A549 (cell line): ENCODE results near the gene HDHD5. TPM values are rescaled to one million over a fixed set of nuclear protein-coding genes. Genes with fewer than 3 reads are reported as not detected.

Experiments used
- ATAC-seq, 2 experiments: fragments of 200-7000 bp in 1 of 2; fragments of >200 bp in 1 of 2; cut with Nextera tagmentation in 1 of 2; cut with Tn5 transposase in 1 of 2; 3 replicates each; pipeline versions ENCODE4 v1.8.0 to v1.9.1; 2018 to 2020; ENCODE audit warnings: mild to moderate bottlenecking in 1 of 2, moderate library complexity in 1 of 2
- CTCF ChIA-PET: fragments of 300-600 bp; sonication (Branson Sonifier 250); formaldehyde crosslinking; extraction: SDS; loops from one replicate; lab custom pipeline; 2021; ENCODE audit warnings: antibody characterized with exemption, inconsistent platforms; lab: Yijun Ruan, JAX
- POLR2A ChIA-PET: fragments of 350-600 bp; formaldehyde crosslinking; extraction: SDS; loops from one replicate; lab custom pipeline; 2021; ENCODE audit warnings: antibody characterized with exemption, inconsistent platforms; lab: Yijun Ruan, JAX
- DNase-seq, 2 experiments: peaks; one replicate each; pipeline versions ENCODE4 v3.0.0 to v3.0.0-alpha.2; 2011 to 2016; ENCODE audit warnings: low read depth in 1 of 2, low spot score in 1 of 2
- FAIRE-seq: peaks from 2 replicates; lab custom pipeline; 2011; peaks lifted over from hg19 to GRCh38; lab: Jason Lieb, UNC
- H3K27ac ChIP-seq, 2 experiments: fragments of >200 bp; sonication (Bioruptor Twin); formaldehyde crosslinking; 3 replicates each; pipeline ENCODE4 v1.5.1; 2016 to 2017
- H3K4me1 ChIP-seq: fragments of >200 bp; sonication (Bioruptor Twin); formaldehyde crosslinking; 3 replicates; pipeline ENCODE4 v1.6.1; 2016
- H3K4me2 ChIP-seq: fragments of >200 bp; sonication (Bioruptor Twin); formaldehyde crosslinking; 3 replicates; pipeline ENCODE4 v1.6.1; 2016
- H3K4me3 ChIP-seq: fragments of >200 bp; sonication (Bioruptor Twin); formaldehyde crosslinking; 3 replicates; pipeline ENCODE4 v1.5.1; 2016
- H3K9me3 ChIP-seq: fragments of >200 bp; sonication (Bioruptor Twin); formaldehyde crosslinking; 3 replicates; pipeline ENCODE4 v1.6.1; 2016
- ATOH8 ChIP-seq: fragments of 250-450 bp; sonication (Bioruptor Pico); IDR thresholded peaks from 2 replicates; pipeline ENCODE4 v1.5.0; 2020; ENCODE audit warnings: low read depth, mild to moderate bottlenecking, moderate library complexity
- BCL3 ChIP-seq: fragments of >200 bp; sonication (Bioruptor Twin); formaldehyde crosslinking; IDR thresholded peaks from 3 replicates; pipeline ENCODE4 v1.6.1; 2016
- CBX2 ChIP-seq: fragments of 200-600 bp; sonication (generic); IDR thresholded peaks from 2 replicates; pipeline ENCODE4 v1.6.1; 2016; ENCODE audit warnings: low read depth, mild to moderate bottlenecking, borderline replicate concordance
- CEBPB ChIP-seq, 2 experiments: fragments of >200 bp in 1 of 2; sonication (Bioruptor Twin) in 1 of 2; formaldehyde crosslinking in 1 of 2; IDR thresholded peaks; 2 replicates each; pipeline ENCODE4 v1.6.1; 2012 to 2016
- E2F6 ChIP-seq: IDR thresholded peaks from 2 replicates; pipeline ENCODE4 v1.6.1; 2012; ENCODE audit warnings: low read depth, borderline replicate concordance
- ELK1 ChIP-seq: fragments of 150-350 bp; IDR thresholded peaks from 2 replicates; pipeline ENCODE4 v1.6.1; 2014; ENCODE audit warnings: low read depth, mild to moderate bottlenecking, low read length
- ESRRA ChIP-seq: fragments of 150-350 bp; IDR thresholded peaks from 2 replicates; pipeline ENCODE4 v1.6.1; 2014; ENCODE audit warnings: mild to moderate bottlenecking, low read length, borderline replicate concordance
- FOSB ChIP-seq: fragments of 250-450 bp; sonication (Bioruptor Pico); IDR thresholded peaks from 2 replicates; pipeline ENCODE4 v1.5.0; 2020; ENCODE audit warnings: mild to moderate bottlenecking, moderate library complexity
- GATA3 ChIP-seq: IDR thresholded peaks from 2 replicates; pipeline ENCODE4 v1.6.1; 2012; ENCODE audit warnings: borderline replicate concordance
- HDAC2 ChIP-seq: fragments of 200-600 bp; sonication (generic); IDR thresholded peaks from 2 replicates; pipeline ENCODE4 v1.6.1; 2016
- HES2 ChIP-seq: fragments of >200 bp; sonication (Bioruptor Twin); formaldehyde crosslinking; IDR thresholded peaks from 2 replicates; pipeline ENCODE4 v1.6.1; 2016
- HEYL ChIP-seq: fragments of 250-450 bp; sonication (Bioruptor Pico); IDR thresholded peaks from 2 replicates; pipeline ENCODE4 v1.8.0; 2021; ENCODE audit warnings: mild to moderate bottlenecking, moderate library complexity
- HMGXB4 ChIP-seq: fragments of 250-450 bp; sonication (Bioruptor Pico); IDR thresholded peaks from 2 replicates; pipeline ENCODE4 v1.5.0; 2021; ENCODE audit warnings: mild to moderate bottlenecking, moderate library complexity, borderline replicate concordance
- HOXB13 ChIP-seq: fragments of 250-450 bp; sonication (Bioruptor Pico); IDR thresholded peaks from 2 replicates; pipeline ENCODE4 v1.5.0; 2020; ENCODE audit warnings: low read depth, mild to moderate bottlenecking, moderate library complexity
- JUN ChIP-seq, 2 experiments: fragments of >200 bp; sonication (Bioruptor Twin); formaldehyde crosslinking; IDR thresholded peaks; 2 replicates in 1 of 2; 3 replicates in 1 of 2; pipeline ENCODE4 v1.6.1; 2016 to 2017
- MYC ChIP-seq: IDR thresholded peaks from 2 replicates; pipeline ENCODE4 v1.6.1; 2012; ENCODE audit warnings: mild to moderate bottlenecking, inconsistent platforms, low read length, improper control_type of control experiment, borderline replicate concordance
- NPAS2 ChIP-seq: fragments of 250-450 bp; sonication (Bioruptor Pico); IDR thresholded peaks from 2 replicates; pipeline ENCODE4 v1.8.0; 2022; ENCODE audit warnings: mild to moderate bottlenecking, moderate library complexity, borderline replicate concordance
- PBX3 ChIP-seq: IDR thresholded peaks from 2 replicates; pipeline ENCODE4 v1.6.1; 2012
- POLR2AphosphoS2 ChIP-seq: conservative IDR thresholded peaks from 2 replicates; pipeline ENCODE4 v1.6.1; 2012; ENCODE audit warnings: low read length, improper control_type of control experiment, inconsistent platforms
- RARB ChIP-seq: fragments of 250-450 bp; sonication (Bioruptor Pico); IDR thresholded peaks from 2 replicates; pipeline ENCODE4 v1.8.0; 2021; ENCODE audit warnings: mild to moderate bottlenecking, moderate library complexity
- SREBF2 ChIP-seq: fragments of 450-650 bp; IDR thresholded peaks from 2 replicates; pipeline ENCODE4 v1.6.1; 2014; ENCODE audit warnings: mild to moderate bottlenecking, moderate library complexity
- USF2 ChIP-seq: fragments of 450-650 bp; IDR thresholded peaks from 2 replicates; pipeline ENCODE4 v1.6.1; 2014; ENCODE audit warnings: antibody characterized with exemption
- ZNF302 ChIP-seq: fragments of 250-450 bp; sonication (Bioruptor Pico); IDR thresholded peaks from 2 replicates; pipeline ENCODE4 v1.9.0; 2021; ENCODE audit warnings: inconsistent platforms, mild to moderate bottlenecking, moderate library complexity
- WGBS: methylation state at CpG from one replicate; pipeline ENCODE4 v1.1.6; 2017; ENCODE audit errors: missing lambda C conversion rate; 5-methylcytosine and 5-hydroxymethylcytosine counted together
- polyA plus RNA-seq, 4 experiments: library from polyadenylated mRNA; depleted of rRNA in 3 of 4; stranded (reverse); fragments of >200 nt; fragmentation: RNase III in 1 of 4; extraction: RNeasy Plus Mini Kit Qiagen cat#74134 plus additional on column Dnase treatment in 1 of 4; gene quantifications; 2 replicates in 3 of 4; 3 replicates in 1 of 4; pipeline ENCODE4 v1.2.3, GENCODE V29; 2011 to 2017
- TF ChIP-seq, protein P1 (sequence below): fragments of >200 bp; sonication (Bioruptor Twin); formaldehyde crosslinking; IDR thresholded peaks from 3 replicates; pipeline ENCODE4 v1.5.1; 2016

Gene HDHD5
- polyA plus RNA-seq, 2 of the 4 experiments (the other 2 are of a cell fraction), result 19.7 to 35.5 TPM

DNA sequence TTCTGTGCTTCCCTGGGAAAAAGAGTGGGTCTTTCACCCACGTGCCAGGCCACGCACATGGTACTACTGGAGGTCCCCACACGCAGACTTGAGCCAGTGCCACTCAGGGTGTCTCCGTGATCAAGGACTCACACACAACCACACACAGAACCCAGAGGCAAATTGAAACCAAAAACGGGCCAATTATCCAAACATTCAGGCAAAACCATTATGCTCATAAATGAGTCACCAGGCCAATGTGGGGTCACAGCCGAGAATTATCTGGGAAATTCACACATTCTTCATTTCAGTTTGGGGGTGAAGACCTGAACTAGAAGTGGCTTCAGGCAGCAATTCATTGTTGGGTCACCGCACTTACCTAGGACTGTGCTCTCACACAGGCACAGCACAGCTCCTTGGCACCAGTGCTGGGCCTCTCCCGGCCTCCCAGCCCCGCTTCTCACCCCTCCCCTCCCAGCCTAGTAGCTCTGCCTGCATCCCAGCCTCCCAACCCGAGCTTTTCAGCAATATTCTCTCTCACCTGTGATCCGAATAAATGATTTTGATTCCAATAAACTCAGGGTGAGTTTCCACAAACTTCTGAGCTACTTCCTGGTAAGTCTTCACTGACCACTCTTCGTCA is 32.2 kb upstream of the HDHD5 start:
- FAIRE-seq (no peak), DNase-seq (no peak)
- CTCF ChIA-PET, result interaction anchor here (3.2 kb wide), 1 partner anchor 19 kb away, joined by 20 read pairs; no protein-coding TSS in a partner anchor
- 0 out of 3 replicates have a peak, but pooled peaks cover 4% of the 10 kb centered on the region for H3K4me1 ChIP-seq
- H3K9me3 ChIP-seq, result no peaks in the 10 kb centered on the region
- no peak overlapping the region for H3K4me3 ChIP-seq
- no peak overlapping the region for H3K4me2 ChIP-seq
- 52% methylated on average over 8 of the region's 12 CpGs for WGBS
- POLR2A ChIA-PET, result interaction anchor here (1.9 kb wide), 1 partner anchor 20 kb away, joined by 5 read pairs; no protein-coding TSS in a partner anchor
- TF ChIP-seq HEYL (CRISPR knock-in tag) (no peak), RARB (CRISPR knock-in tag) (no peak), MYC (no peak), CBX2 (no peak), NPAS2 (no peak), POLR2AphosphoS2 (no peak), HES2 (no peak), JUN (IDR thresholded peaks at IDR 0.05) (no peak), USF2 (no peak), ESRRA (no peak), SREBF2 (no peak)
- TF ChIP-seq, protein P1, sequence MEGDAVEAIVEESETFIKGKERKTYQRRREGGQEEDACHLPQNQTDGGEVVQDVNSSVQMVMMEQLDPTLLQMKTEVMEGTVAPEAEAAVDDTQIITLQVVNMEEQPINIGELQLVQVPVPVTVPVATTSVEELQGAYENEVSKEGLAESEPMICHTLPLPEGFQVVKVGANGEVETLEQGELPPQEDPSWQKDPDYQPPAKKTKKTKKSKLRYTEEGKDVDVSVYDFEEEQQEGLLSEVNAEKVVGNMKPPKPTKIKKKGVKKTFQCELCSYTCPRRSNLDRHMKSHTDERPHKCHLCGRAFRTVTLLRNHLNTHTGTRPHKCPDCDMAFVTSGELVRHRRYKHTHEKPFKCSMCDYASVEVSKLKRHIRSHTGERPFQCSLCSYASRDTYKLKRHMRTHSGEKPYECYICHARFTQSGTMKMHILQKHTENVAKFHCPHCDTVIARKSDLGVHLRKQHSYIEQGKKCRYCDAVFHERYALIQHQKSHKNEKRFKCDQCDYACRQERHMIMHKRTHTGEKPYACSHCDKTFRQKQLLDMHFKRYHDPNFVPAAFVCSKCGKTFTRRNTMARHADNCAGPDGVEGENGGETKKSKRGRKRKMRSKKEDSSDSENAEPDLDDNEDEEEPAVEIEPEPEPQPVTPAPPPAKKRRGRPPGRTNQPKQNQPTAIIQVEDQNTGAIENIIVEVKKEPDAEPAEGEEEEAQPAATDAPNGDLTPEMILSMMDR, result no peak
- TF ChIP-seq, all 56 proteins: peak for 0
- ATAC-seq, result no peak
- H3K27ac ChIP-seq, result no peak overlapping the region

DNA sequence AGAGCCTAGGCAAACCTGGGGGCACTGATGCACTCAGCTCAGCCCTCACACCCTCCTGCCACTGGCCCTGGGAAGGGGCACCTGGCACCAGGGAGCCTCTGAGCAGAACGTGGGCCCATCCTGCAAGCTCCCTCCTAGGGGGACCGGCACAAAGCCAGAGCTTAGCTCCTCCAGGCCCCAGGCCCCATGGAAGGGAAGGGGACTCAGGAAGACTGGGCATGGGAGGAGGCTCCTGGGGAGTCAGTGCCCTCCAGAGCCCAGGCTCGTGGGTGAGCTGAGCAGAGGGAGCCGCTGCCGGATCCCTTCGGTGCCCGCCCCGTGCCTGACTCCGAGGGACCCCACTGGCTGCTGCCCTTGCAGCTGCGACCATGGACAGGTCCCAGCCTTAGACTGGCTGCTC is 31.6 kb upstream of the HDHD5 start:
- FAIRE-seq, result no peak
- Histone ChIP-seq H3K9me3 (no peaks in the 10 kb centered on the region), H3K4me3 (no peak overlapping the region), H3K4me1 (0 out of 3 replicates have a peak, but pooled peaks cover 4% of the 10 kb centered on the region), H3K27ac (no peak overlapping the region), H3K4me2 (no peak overlapping the region)
- ChIA-PET POLR2A (interaction anchor here (1.9 kb wide), 1 partner anchor 19 kb away, joined by 5 read pairs; no protein-coding TSS in a partner anchor), CTCF (interaction anchor here (3.2 kb wide), 1 partner anchor 18 kb away, joined by 20 read pairs; no protein-coding TSS in a partner anchor)
- ATAC-seq, result no peak
- DNase-seq, result no peak
- 92% methylated on average over 7 of the region's 10 CpGs for whole genome bisulfite sequencing
- TF ChIP-seq E2F6, result no peak
- no peak for TF ChIP-seq HMGXB4 (CRISPR knock-in tag)
- no peak for TF ChIP-seq PBX3
- no peak for TF ChIP-seq FOSB (CRISPR knock-in tag)
- TF ChIP-seq USF2, result no peak
- TF ChIP-seq ZNF302 (CRISPR knock-in tag), result no peak
- TF ChIP-seq GATA3, result no peak
- no peak for TF ChIP-seq CEBPB (IDR thresholded peaks at IDR 0.05)
- TF ChIP-seq BCL3, result no peak
- TF ChIP-seq CBX2, result no peak
- TF ChIP-seq ELK1, result no peak
- no peak for TF ChIP-seq HOXB13 (CRISPR knock-in tag)
- TF ChIP-seq ATOH8, result no peak
- no peak for TF ChIP-seq HDAC2
- TF ChIP-seq POLR2AphosphoS2, result no peak
